CD4-positive, CD25-positive, alpha-beta regulatory T cell (primary cell): Measurements from ENCODE around the gene FSD2. TPM values are rescaled to one million over a fixed set of nuclear protein-coding genes. Genes with fewer than 3 reads are reported as not detected.

ENCODE experiments used
- ATAC-seq, 2 donors: fragments of 150-1000 bp; cut with Tn5 transposase; one replicate each; pipeline ENCODE4 v1.10.0; 2021; ENCODE audit warnings: low read depth in 2 of 2, moderate number of reproducible peaks in 2 of 2, moderate library complexity in 1 of 2
- DNase-seq, 3 donors: peaks; one replicate each; pipeline versions ENCODE4 v3.0.0 to v3.0.0-alpha.2; 2012 to 2022; ENCODE audit warnings: mixed read lengths in 1 of 3
- H3K27ac ChIP-seq: one replicate; pipeline ENCODE4 v1.7.0; 2013; ENCODE audit warnings: mild to moderate bottlenecking, low read length; ENCODE audit not compliant: insufficient read depth, poor library complexity, severe bottlenecking
- H3K27me3 ChIP-seq: one replicate; pipeline ENCODE4 v1.7.0; 2013; ENCODE audit warnings: low read length; ENCODE audit not compliant: control insufficient read depth, insufficient read depth
- H3K36me3 ChIP-seq: one replicate; pipeline ENCODE4 v1.7.0; 2013; ENCODE audit warnings: mild to moderate bottlenecking, low read length, moderate library complexity; ENCODE audit not compliant: control insufficient read depth, insufficient read depth
- H3K4me1 ChIP-seq: 2 replicates; pipeline ENCODE4 v1.7.0; 2013; ENCODE audit warnings: mild to moderate bottlenecking, low read length; ENCODE audit not compliant: insufficient read depth, control insufficient read depth, poor library complexity, severe bottlenecking
- H3K4me3 ChIP-seq: one replicate; pipeline ENCODE4 v1.7.0; 2013; ENCODE audit warnings: low read depth, mild to moderate bottlenecking, low read length, moderate library complexity
- H3K9me3 ChIP-seq, 2 experiments: 1 replicate in 1 of 2; 2 replicates in 1 of 2; pipeline ENCODE4 v1.7.0; 2013; ENCODE audit warnings: low read length in 2 of 2, mild to moderate bottlenecking in 1 of 2, moderate library complexity in 1 of 2; ENCODE audit not compliant: control insufficient read depth in 2 of 2
- H3K27ac Mint-ChIP-seq, 3 donors: one replicate each; pipeline ENCODE4 v1.8.0; 2020 to 2022; ENCODE audit warnings: mild to moderate bottlenecking in 3 of 3, mixed read lengths in 3 of 3, moderate library complexity in 2 of 3
- H3K27me3 Mint-ChIP-seq: one replicate; pipeline ENCODE4 v1.8.0; 2022; ENCODE audit warnings: mild to moderate bottlenecking, mixed read lengths
- H3K36me3 Mint-ChIP-seq: one replicate; pipeline ENCODE4 v1.8.0; 2020; ENCODE audit warnings: mixed read lengths
- H3K4me1 Mint-ChIP-seq, 4 donors: one replicate each; pipeline ENCODE4 v1.8.0; 2020 to 2022; ENCODE audit warnings: mixed read lengths in 4 of 4, mild to moderate bottlenecking in 1 of 4
- H3K4me3 Mint-ChIP-seq, 4 donors: one replicate each; pipeline ENCODE4 v1.8.0; 2020 to 2022; ENCODE audit warnings: mild to moderate bottlenecking in 4 of 4, mixed read lengths in 4 of 4, moderate library complexity in 3 of 4
- H3K9me3 Mint-ChIP-seq, 7 donors: one replicate each; pipeline ENCODE4 v1.8.0; 2020 to 2022; ENCODE audit warnings: mixed read lengths in 7 of 7, mild to moderate bottlenecking in 3 of 7, moderate library complexity in 2 of 7
- polyA plus RNA-seq, 4 donors: library from polyadenylated mRNA; unstranded; fragments of 300-500 nt; fragmentation: Illumina TruSeq; gene quantifications; one replicate each; pipeline ENCODE4 v1.2.3, GENCODE V29; 2021
- total RNA-seq: library from RNA; stranded (reverse); gene quantifications from one replicate; pipeline ENCODE4 v1.2.3, GENCODE V29; 2022

FSD2 gene
- total and polyA plus RNA-seq, 5 donors from 2014 or later = 0.06 to 0.09 TPM; not detected in 3

DNA sequence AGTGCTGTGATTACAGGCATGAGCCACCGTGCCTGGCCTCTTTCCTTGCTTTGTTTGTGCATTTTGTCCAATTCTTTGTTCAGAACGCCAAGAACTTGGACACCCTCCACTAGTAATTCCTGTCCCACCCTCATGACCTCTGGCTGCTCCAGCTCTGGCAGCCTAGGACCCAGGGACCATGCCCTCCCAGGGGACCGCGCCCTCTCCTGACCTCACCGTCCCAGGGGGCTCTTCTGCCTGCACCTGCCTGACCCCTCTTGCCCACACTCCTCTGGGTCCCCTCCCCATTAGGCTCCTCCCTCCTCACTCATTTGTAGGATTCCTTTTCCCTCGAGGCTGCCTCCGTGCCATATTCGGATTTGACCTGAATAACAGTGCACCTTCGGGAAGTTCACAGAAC, 41.1 kb downstream of the FSD2 start:
- Mint-ChIP-seq H3K36me3 (peaks cover 42% of the 10 kb centered on the region), H3K9me3 (peaks cover 0 to 2% (median 0%) of the 10 kb centered on the region in 7 donors), H3K4me3 (no peak overlapping the region), H3K27me3 (no peaks in the 10 kb centered on the region), H3K4me1 (peaks cover 0 to 15% (median 6%) of the 10 kb centered on the region in 4 donors), H3K27ac (peak overlapping the region in 1 of 3 donors; percentile 48)
- Histone ChIP-seq H3K27ac (no peak overlapping the region), H3K27me3 (no peaks in the 10 kb centered on the region), H3K9me3 (no peaks in the 10 kb centered on the region), H3K4me1 (no peaks in the 10 kb centered on the region), H3K36me3 (peaks cover 12% of the 10 kb centered on the region), H3K4me3 (no peak overlapping the region)
- DNase-seq (no peak), ATAC-seq (no peak)

DNA sequence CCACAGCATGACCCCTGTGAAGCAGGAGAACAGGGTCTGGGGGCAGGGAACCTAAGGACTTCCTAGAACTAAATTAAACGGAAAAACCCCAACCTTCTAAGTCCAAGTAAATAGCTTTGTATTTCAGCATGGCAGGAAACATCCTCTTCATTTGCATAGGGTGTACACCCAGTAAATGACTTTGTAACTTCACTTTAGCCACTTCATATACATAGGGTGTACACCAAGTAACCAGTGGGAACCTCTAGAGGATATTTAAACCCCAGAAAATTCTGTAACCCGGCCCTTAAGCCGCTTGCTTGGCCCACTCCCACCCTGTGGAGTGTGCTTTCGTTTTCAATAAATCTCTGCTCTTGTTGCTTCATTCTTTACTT, 41.8 kb downstream of the FSD2 start:
- Histone ChIP-seq H3K27me3 (no peaks in the 10 kb centered on the region), H3K9me3 (no peaks in the 10 kb centered on the region), H3K27ac (no peak overlapping the region), H3K4me3 (no peak overlapping the region), H3K36me3 (peaks cover 13% of the 10 kb centered on the region), H3K4me1 (no peaks in the 10 kb centered on the region)
- Mint-ChIP-seq H3K27me3 (no peaks in the 10 kb centered on the region), H3K36me3 (peaks cover 40% of the 10 kb centered on the region), H3K27ac (no peak overlapping the region), H3K9me3 (peaks cover 0 to 2% (median 0%) of the 10 kb centered on the region in 7 donors), H3K4me1 (peaks cover 0 to 16% (median 7%) of the 10 kb centered on the region in 4 donors), H3K4me3 (no peak overlapping the region)
- peak in 1 of 3 donors; percentile 60 for DNase-seq
- no peak for ATAC-seq

DNA sequence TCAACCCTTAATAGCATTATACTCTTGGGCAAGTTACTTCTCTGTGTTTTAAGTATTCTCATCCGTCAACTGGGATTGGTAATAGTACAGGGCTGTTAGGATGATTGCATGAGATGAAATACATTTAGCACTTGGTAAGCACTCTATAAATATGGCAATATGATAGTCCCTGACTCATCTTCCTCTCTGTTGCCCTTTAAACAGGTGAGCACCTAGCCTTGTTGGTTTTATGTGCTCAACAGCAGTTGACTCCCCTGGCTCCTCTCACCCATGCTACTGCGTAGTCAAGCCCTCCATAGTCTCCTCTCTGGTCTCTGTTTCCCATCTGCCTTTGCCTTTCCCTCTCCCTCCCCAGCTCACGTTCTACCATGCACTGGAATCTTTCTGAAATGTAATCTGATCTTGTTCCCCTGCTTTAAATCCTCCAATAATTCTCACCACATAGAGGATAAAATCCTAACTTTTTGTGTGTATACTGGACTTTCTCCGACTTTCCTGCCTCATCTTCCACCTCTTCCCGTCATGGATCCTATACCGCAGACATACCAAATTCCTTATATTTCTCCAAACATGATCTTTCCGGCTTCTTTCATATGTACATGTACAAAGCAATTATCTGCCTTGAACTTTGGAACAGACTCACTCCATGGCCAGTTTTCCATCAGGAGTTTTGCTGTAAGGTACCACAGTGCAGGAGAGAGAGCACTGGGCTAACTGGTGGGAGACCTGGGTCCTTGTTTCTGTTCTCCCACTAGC, 42.3 kb downstream of the FSD2 start:
- Mint-ChIP-seq H3K27me3 (no peaks in the 10 kb centered on the region), H3K9me3 (peaks cover 0 to 2% (median 0%) of the 10 kb centered on the region in 7 donors), H3K4me3 (peak overlapping the region in 1 of 4 donors; percentile 44), H3K27ac (no peak overlapping the region), H3K36me3 (peaks cover 41% of the 10 kb centered on the region), H3K4me1 (peaks cover 0 to 20% (median 9%) of the 10 kb centered on the region in 4 donors)
- no peak for DNase-seq
- no peaks in the 10 kb centered on the region for H3K4me1 ChIP-seq
- H3K27ac ChIP-seq = no peak overlapping the region
- peaks cover 19% of the 10 kb centered on the region for H3K36me3 ChIP-seq
- H3K4me3 ChIP-seq = no peak overlapping the region
- no peaks in the 10 kb centered on the region for H3K9me3 ChIP-seq
- no peaks in the 10 kb centered on the region for H3K27me3 ChIP-seq
- no peak for ATAC-seq

DNA sequence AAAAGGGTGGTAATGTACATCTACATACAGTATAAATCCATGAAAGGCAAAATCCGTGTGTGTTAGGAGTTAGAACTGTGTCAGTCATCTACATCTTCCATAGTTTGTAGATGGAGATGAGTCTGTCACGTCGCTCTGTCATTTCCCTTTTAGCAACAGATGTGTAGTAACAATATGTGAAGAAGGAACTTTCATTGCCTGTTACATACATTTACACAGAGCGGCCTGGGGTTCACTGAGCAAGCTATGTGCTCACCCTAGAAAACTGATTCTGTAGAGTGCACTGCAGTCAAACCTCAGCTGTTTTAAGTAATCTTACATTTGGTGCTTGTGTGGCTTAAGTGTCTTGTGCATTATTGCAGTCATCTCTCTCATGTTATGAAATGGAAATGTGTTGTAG, 54.6 kb downstream of the FSD2 start:
- Mint-ChIP-seq H3K4me1 (peaks cover 18 to 78% (median 54%) of the 10 kb centered on the region in 4 donors), H3K36me3 (peaks cover 31% of the 10 kb centered on the region), H3K9me3 (peaks cover 0 to 1% (median 0%) of the 10 kb centered on the region in 7 donors), H3K27me3 (no peaks in the 10 kb centered on the region), H3K4me3 (peak overlapping the region; percentile 94 to 99 (median 98)), H3K27ac (peak overlapping the region; percentile 95 to 98 (median 96))
- H3K36me3 ChIP-seq = peaks cover 29% of the 10 kb centered on the region
- H3K4me1 ChIP-seq = peaks cover 19% of the 10 kb centered on the region
- no peak for DNase-seq
- peak overlapping the region; percentile 96 for H3K4me3 ChIP-seq
- no peaks in the 10 kb centered on the region for H3K9me3 ChIP-seq
- H3K27me3 ChIP-seq = no peaks in the 10 kb centered on the region
- no peak for ATAC-seq
- H3K27ac ChIP-seq = no peak overlapping the region

DNA sequence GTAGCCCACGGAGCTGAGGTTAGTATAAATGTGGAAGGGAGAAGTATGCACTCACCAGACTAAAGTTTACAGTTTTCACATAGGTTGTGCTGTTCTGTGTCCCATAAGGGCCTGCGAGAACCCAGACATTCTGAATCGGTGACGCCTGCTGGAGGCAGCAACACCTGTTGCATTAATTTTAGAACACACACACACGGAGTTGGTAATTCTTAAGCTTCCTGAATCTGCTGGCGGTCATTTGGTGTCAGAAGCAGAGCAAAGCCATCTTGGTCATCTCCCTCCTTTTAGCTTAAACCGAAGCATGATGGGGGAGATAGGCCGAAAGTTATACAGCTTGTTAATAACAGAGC, 55.1 kb downstream of the FSD2 start:
- Mint-ChIP-seq H3K4me1 (peaks cover 14 to 73% (median 49%) of the 10 kb centered on the region in 4 donors), H3K4me3 (peak overlapping the region; percentile 94 to 99 (median 98)), H3K36me3 (peaks cover 26% of the 10 kb centered on the region), H3K27ac (peak overlapping the region; percentile 95 to 98 (median 96)), H3K9me3 (peaks cover 0 to 1% (median 0%) of the 10 kb centered on the region in 7 donors), H3K27me3 (no peaks in the 10 kb centered on the region)
- Histone ChIP-seq H3K27ac (peak overlapping the region; percentile 76), H3K9me3 (no peaks in the 10 kb centered on the region), H3K36me3 (peaks cover 24% of the 10 kb centered on the region), H3K4me3 (peak overlapping the region; percentile 96), H3K27me3 (no peaks in the 10 kb centered on the region), H3K4me1 (peaks cover 19% of the 10 kb centered on the region)
- ATAC-seq (peak; percentile 6 to 29), DNase-seq (no peak)

DNA sequence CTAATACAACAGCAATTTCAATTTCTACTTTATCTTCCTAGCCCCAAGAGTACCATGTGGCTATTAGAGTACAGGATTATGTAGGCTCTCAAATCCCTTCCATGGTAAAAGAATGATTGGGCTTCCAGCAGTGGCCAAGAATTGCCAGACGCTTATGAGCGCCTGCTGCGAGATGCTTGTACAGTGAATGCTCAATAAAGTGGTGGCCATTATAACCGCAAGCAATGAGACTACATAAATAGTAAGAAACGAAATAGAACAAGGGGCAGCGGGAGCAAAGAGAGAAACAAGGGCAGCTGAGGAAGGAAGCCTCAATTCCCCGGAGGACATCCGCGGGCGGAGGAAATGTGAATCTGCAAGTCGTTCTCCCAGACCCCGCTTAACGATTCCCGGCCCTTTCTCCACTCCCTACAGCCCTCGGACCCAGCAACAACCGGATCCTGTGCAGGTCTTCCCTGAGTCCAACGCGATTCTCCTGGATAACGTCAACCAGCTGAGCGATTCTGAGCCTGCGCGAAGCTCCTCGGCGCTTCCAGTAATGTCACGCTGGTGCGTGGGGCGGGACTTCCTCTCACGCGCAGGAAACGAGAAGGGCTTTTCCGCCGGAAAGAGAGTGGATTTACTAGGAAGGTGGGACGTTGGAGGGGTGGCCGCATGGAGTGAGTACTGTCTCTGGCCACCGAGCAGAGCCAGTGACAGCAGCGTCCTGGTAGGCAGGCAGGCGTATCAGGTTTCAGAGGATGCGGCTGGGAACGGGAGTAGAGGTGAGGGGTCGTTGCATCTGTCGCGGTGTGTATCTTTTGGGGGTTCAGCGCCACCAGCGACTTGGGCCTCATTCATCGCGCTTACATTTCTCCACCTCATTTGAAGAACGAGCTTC, 55.7 kb downstream of the FSD2 start:
- H3K4me3 Mint-ChIP-seq = peak overlapping the region; percentile 94 to 99 (median 98)
- Histone ChIP-seq H3K27me3 (no peaks in the 10 kb centered on the region), H3K27ac (peak overlapping the region; percentile 76), H3K4me1 (peaks cover 19% of the 10 kb centered on the region), H3K36me3 (peaks cover 18% of the 10 kb centered on the region), H3K9me3 (no peaks in the 10 kb centered on the region), H3K4me3 (peak overlapping the region; percentile 96)
- H3K27me3 Mint-ChIP-seq = no peaks in the 10 kb centered on the region
- H3K9me3 Mint-ChIP-seq = peaks cover 0 to 1% (median 0%) of the 10 kb centered on the region in 7 donors
- peaks cover 14 to 69% (median 45%) of the 10 kb centered on the region in 4 donors for H3K4me1 Mint-ChIP-seq
- peak; percentile 96 to 97 for ATAC-seq
- peaks cover 22% of the 10 kb centered on the region for H3K36me3 Mint-ChIP-seq
- DNase-seq = peak; percentile 73 to 91 (median 77)
- H3K27ac Mint-ChIP-seq = peak overlapping the region; percentile 95 to 98 (median 96)

DNA sequence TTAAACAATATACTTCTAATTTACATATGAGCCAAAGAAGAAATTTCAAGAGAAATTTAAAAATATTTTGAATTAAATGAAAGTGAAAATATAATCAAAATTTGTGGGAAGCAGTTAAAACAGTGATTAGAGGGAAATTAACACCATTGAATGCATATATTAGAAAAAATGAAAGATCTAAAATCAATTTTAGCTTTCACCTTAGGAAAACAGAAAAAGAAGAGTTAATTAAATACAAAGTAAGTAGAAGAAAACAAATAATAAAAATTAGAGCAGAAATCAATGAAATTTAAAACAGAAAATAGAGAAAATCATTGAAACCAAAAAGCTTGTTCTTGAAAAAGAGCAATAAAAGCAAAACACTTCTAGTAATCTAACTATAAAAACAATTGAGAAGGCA, 57.6 kb downstream of the FSD2 start:
- Mint-ChIP-seq H3K9me3 (peaks cover 0 to 1% (median 0%) of the 10 kb centered on the region in 7 donors), H3K4me1 (peaks cover 10 to 52% (median 34%) of the 10 kb centered on the region in 4 donors), H3K36me3 (peaks cover 11% of the 10 kb centered on the region), H3K27ac (peak overlapping the region in 1 of 3 donors; percentile 87), H3K4me3 (peak overlapping the region in 2 of 4 donors; percentile 15 to 94), H3K27me3 (no peaks in the 10 kb centered on the region)
- H3K36me3 ChIP-seq = peaks cover 7% of the 10 kb centered on the region
- H3K27me3 ChIP-seq = no peaks in the 10 kb centered on the region
- no peak overlapping the region for H3K27ac ChIP-seq
- no peak for DNase-seq
- no peak overlapping the region for H3K4me3 ChIP-seq
- H3K4me1 ChIP-seq = peaks cover 19% of the 10 kb centered on the region
- ATAC-seq = no peak
- no peaks in the 10 kb centered on the region for H3K9me3 ChIP-seq
